Measurements from ENCODE around the gene HIVEP3.

Gene HIVEP3

GRCh38 chr1:41626146-41626545, 292.6 kb downstream of the HIVEP3 start:
- H3K4me3 ChIP-seq (ENCODE audit: low read depth, low read length): no peak overlapping the region
- no peak overlapping the region for H3K27ac ChIP-seq (ENCODE audit: extremely low read depth, low read depth, low read length)
- POLR2A ChIA-PET: no interaction called here
- H3K4me1 ChIP-seq (ENCODE audit: control insufficient read depth, insufficient read depth, low read length): peaks cover 7% of the 10 kb centered on the region
- H3K36me3 ChIP-seq (ENCODE audit: control insufficient read depth in 2 of 2, insufficient read depth in 1 of 2, low read length in 2 of 2): no peaks in the 10 kb centered on the region
- CTCF ChIA-PET: interaction anchor here (0.7 kb wide), 1 partner anchor 218 kb away, joined by 3 read pairs; no protein-coding TSS in a partner anchor
- TF ChIP-seq ZNF10 (tag by site-specific recombination; IDR thresholded peaks at IDR 0.05): peak; percentile 79
- no peak for TF ChIP-seq ZNF654 (tag by site-specific recombination; IDR thresholded peaks at IDR 0.05; ENCODE audit: low read depth)
- TF ChIP-seq ZNF571 (tag by site-specific recombination; IDR thresholded peaks at IDR 0.05): no peak
- no peak for TF ChIP-seq ZNF777 (tag by site-specific recombination; IDR thresholded peaks at IDR 0.05; ENCODE audit: borderline replicate concordance)
- TF ChIP-seq, protein P1, sequence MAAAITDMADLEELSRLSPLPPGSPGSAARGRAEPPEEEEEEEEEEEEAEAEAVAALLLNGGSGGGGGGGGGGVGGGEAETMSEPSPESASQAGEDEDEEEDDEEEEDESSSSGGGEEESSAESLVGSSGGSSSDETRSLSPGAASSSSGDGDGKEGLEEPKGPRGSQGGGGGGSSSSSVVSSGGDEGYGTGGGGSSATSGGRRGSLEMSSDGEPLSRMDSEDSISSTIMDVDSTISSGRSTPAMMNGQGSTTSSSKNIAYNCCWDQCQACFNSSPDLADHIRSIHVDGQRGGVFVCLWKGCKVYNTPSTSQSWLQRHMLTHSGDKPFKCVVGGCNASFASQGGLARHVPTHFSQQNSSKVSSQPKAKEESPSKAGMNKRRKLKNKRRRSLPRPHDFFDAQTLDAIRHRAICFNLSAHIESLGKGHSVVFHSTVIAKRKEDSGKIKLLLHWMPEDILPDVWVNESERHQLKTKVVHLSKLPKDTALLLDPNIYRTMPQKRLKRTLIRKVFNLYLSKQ (tag by site-specific recombination; IDR thresholded peaks at IDR 0.05; ENCODE audit: borderline replicate concordance): no peak
- peak; percentile 36; the same call in 1 of the 2 replicates for TF ChIP-seq OSR2 (tag by site-specific recombination; IDR thresholded peaks at IDR 0.05)
- TF ChIP-seq GLIS1 (tag by site-specific recombination; IDR thresholded peaks at IDR 0.05): peak; percentile 32; the same call in 1 of the 2 replicates
- TF ChIP-seq KLF17 (tag by site-specific recombination; IDR thresholded peaks at IDR 0.05): peak; percentile 52; the same call in 1 of the 2 replicates
- TF ChIP-seq PATZ1 (tag by site-specific recombination; IDR thresholded peaks at IDR 0.05): peak; percentile 25; the same call in 1 of the 2 replicates
- peak; percentile 57 for TF ChIP-seq ZIC2 (tag by site-specific recombination; IDR thresholded peaks at IDR 0.05)
- TF ChIP-seq ZNF692 (tag by site-specific recombination; IDR thresholded peaks at IDR 0.05): no peak
- no peak for TF ChIP-seq ZNF585B (tag by site-specific recombination; IDR thresholded peaks at IDR 0.05)
- no peak for TF ChIP-seq ZNF37A (tag by site-specific recombination; IDR thresholded peaks at IDR 0.05)
- no peak for TF ChIP-seq ZNF433 (tag by site-specific recombination; IDR thresholded peaks at IDR 0.05; ENCODE audit: low read depth)
- no peak for TF ChIP-seq ZNF2 (tag by site-specific recombination; IDR thresholded peaks at IDR 0.05)
- no peak for TF ChIP-seq BCL11B (tag by site-specific recombination; IDR thresholded peaks at IDR 0.05; ENCODE audit: low read depth)
- TF ChIP-seq ZNF16 (tag by site-specific recombination; IDR thresholded peaks at IDR 0.05; ENCODE audit: low read depth): no peak
- H3K9me3 ChIP-seq (ENCODE audit: control insufficient read depth, insufficient read depth, low read depth, low read length): no peaks in the 10 kb centered on the region

- Histone ChIP-seq H3K9me3 (ENCODE audit: control insufficient read depth, insufficient read depth, low read depth, low read length) (no peaks in the 10 kb centered on the region), H3K36me3 (ENCODE audit: control insufficient read depth in 2 of 2, insufficient read depth in 1 of 2, low read length in 2 of 2) (no peaks in the 10 kb centered on the region), H3K4me3 (ENCODE audit: low read depth, low read length) (no peak overlapping the region), H3K4me1 (ENCODE audit: control insufficient read depth, insufficient read depth, low read length) (peaks cover 7% of the 10 kb centered on the region), H3K27ac (ENCODE audit: extremely low read depth, low read depth, low read length) (no peak overlapping the region)
- ChIA-PET POLR2A (no interaction called here), CTCF (no interaction called here)
- peak; percentile 66; the same call in 1 of the 2 replicates for TF ChIP-seq SCRT1 (tag by site-specific recombination; IDR thresholded peaks at IDR 0.05; ENCODE audit: borderline replicate concordance)
- TF ChIP-seq ZBTB49 (tag by site-specific recombination; IDR thresholded peaks at IDR 0.05; ENCODE audit: low read depth): no peak
- TF ChIP-seq SCRT2 (tag by site-specific recombination; IDR thresholded peaks at IDR 0.05): peak; percentile 93
- TF ChIP-seq ZSCAN16 (tag by site-specific recombination; IDR thresholded peaks at IDR 0.05): no peak
Observed at GRCh38 chr1:41623736-41624135, 295.0 kb downstream of the HIVEP3 start.

All from HEK293 (cell line).